Muscle layer of duodenum (tissue), 2 donors: Measurements from ENCODE around the gene LDLRAD2.
"Not testable (repeated sequence)": the region's sequence is repeated elsewhere in the genome, so short reads cannot be mapped to it uniquely, and the experiment has no call there.

ENCODE experiments used
- H3K27ac ChIP-seq: one replicate; pipeline ENCODE4 v1.7.0; 2013; ENCODE audit warnings: mild to moderate bottlenecking, low read length
- H3K27me3 ChIP-seq: one replicate; pipeline ENCODE4 v1.7.0; 2013; ENCODE audit warnings: low read depth, mild to moderate bottlenecking, control low read depth, low read length
- H3K36me3 ChIP-seq, 2 donors: one replicate each; pipeline ENCODE4 v1.7.0; 2013; ENCODE audit warnings: low read length in 2 of 2, control low read depth in 1 of 2, mild to moderate bottlenecking in 1 of 2; ENCODE audit not compliant: insufficient read depth in 2 of 2, control insufficient read depth in 1 of 2
- H3K4me1 ChIP-seq, 2 donors: one replicate each; pipeline ENCODE4 v1.7.0; 2013; ENCODE audit warnings: low read length in 2 of 2, mild to moderate bottlenecking in 2 of 2, control low read depth in 1 of 2, moderate library complexity in 1 of 2; ENCODE audit not compliant: insufficient read depth in 2 of 2, control insufficient read depth in 1 of 2
- H3K4me3 ChIP-seq, 2 donors: one replicate each; pipeline ENCODE4 v1.7.0; 2013; ENCODE audit warnings: low read length in 2 of 2, low read depth in 1 of 2, mild to moderate bottlenecking in 1 of 2
- H3K9me3 ChIP-seq, 2 donors: one replicate each; pipeline ENCODE4 v1.7.0; 2013; ENCODE audit warnings: low read length in 2 of 2, control low read depth in 1 of 2, mild to moderate bottlenecking in 1 of 2; ENCODE audit not compliant: control insufficient read depth in 1 of 2
- donor health status: healthy.

The LDLRAD2 gene

GRCh38 chr1:21816602-21817302 is 4.7 kb downstream of the LDLRAD2 start:
- Histone ChIP-seq H3K9me3 (no peaks in the 10 kb centered on the region), H3K4me1 (peaks cover 3 to 10% of the 10 kb centered on the region in 2 donors), H3K4me3 (no peak overlapping the region), H3K27ac (no peak overlapping the region), H3K27me3 (no peaks in the 10 kb centered on the region), H3K36me3 (peaks cover 0 to 11% of the 10 kb centered on the region in 2 donors)

GRCh38 chr1:21818656-21819055 is 6.6 kb downstream of the LDLRAD2 start:
- H3K36me3 ChIP-seq: peaks cover 0 to 25% of the 10 kb centered on the region in 2 donors
- H3K27me3 ChIP-seq: no peaks in the 10 kb centered on the region
- no peak overlapping the region for H3K27ac ChIP-seq
- H3K4me3 ChIP-seq: no peak overlapping the region
- H3K9me3 ChIP-seq: no peaks in the 10 kb centered on the region
- peaks cover 3 to 10% of the 10 kb centered on the region in 2 donors for H3K4me1 ChIP-seq

DNA sequence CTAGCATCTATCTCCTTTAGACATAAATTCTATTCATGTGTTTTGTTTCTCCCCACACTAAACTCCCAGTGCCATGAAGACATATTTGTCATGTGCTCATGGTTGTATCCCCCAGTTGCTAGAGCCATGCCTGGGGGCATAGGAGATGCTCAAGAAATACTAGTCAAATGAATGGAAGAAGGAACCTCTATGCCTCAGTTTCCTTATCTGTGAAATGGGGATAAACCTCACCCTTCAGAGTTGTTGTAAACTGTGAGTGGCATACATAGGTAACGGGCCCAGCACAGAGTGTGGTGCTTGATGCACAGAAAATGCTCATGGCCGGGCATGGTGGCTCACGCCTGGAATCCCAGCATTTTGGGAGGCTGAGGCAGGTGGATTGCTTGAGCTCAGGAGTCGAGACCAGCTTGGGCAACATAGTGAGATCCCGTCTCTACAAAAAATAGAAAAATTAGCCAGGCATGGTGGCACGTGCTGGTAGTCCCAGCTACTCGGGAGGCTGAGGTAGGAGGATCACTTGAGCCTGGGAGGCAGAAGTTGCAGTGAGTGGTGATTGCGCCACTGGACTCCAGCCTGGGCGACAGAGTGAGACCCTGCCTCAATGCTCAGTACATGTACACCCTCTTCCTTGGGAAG is 8.7 kb downstream of the LDLRAD2 start:
- H3K27ac ChIP-seq: no peak overlapping the region
- H3K9me3 ChIP-seq: no peaks in the 10 kb centered on the region
- peaks cover 3% of the 10 kb centered on the region in 2 donors for H3K4me1 ChIP-seq
- H3K4me3 ChIP-seq: no peak overlapping the region
- H3K36me3 ChIP-seq: peaks cover 9 to 44% of the 10 kb centered on the region in 2 donors
- H3K27me3 ChIP-seq: no peaks in the 10 kb centered on the region

DNA sequence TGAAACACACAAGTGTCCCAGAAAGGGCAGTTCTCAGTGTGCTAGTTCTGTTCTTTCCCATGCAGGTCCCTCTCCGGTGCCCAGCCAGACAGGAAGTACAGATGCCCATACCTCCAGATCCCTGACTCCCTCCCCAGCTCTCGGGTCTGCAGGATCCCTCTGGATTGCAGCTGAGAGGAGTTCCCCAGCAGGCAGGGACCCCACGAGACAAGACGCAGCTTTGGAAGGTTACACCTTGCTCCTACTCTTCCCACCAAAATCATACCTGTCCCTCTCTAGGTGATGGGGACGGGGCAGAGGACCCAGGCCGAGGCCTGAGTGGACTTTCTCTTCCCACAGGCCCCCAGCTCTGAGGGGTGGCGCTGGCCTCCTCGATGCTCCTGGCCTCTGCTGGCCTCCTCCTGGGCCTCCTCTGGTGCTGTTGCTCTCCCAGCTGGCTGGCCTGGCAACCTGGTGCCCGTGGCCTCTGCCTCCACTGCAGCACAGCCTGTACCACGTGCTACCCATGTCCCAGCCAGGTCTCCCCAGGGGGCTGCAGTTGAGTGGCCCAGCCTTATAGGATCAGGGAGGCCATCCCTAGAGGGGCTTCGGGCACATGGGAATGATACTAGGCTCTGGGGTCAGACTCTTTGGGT is 9.4 kb downstream of the LDLRAD2 start:
- H3K4me3 ChIP-seq: no peak overlapping the region
- peaks cover 9 to 51% of the 10 kb centered on the region in 2 donors for H3K36me3 ChIP-seq
- H3K27ac ChIP-seq: no peak overlapping the region

DNA sequence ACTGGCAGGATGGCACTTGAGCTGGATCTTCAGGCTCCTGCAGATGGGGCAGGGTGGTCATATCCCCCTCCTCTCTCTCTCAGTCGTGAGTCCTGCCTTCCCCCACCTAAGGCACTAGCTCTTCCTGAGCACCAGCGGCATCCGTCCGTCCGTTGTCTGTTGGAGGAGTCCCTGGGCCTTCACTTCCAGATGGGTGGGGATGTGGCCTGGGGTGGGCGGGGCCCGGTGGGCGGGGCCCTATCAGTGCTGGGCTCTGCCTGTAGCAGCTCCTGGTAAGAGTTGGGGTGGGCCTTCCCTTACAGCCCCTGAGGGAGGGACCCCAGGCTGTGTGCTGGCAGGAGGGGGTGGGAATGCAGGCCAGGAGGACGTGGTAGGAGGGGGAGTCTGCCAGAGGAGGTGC is 10.3 kb downstream of the LDLRAD2 start:
- Histone ChIP-seq H3K9me3 (no peaks in the 10 kb centered on the region), H3K4me1 (peaks cover 3% of the 10 kb centered on the region in 2 donors), H3K27me3 (no peaks in the 10 kb centered on the region), H3K36me3 (peaks cover 12 to 59% of the 10 kb centered on the region in 2 donors), H3K27ac (no peak overlapping the region), H3K4me3 (no peak overlapping the region)

More for the DNA sequence above, 9.4 kb downstream of the LDLRAD2 start:
- peaks cover 3% of the 10 kb centered on the region in 2 donors for H3K4me1 ChIP-seq
- no peaks in the 10 kb centered on the region for H3K9me3 ChIP-seq
- no peaks in the 10 kb centered on the region for H3K27me3 ChIP-seq

DNA sequence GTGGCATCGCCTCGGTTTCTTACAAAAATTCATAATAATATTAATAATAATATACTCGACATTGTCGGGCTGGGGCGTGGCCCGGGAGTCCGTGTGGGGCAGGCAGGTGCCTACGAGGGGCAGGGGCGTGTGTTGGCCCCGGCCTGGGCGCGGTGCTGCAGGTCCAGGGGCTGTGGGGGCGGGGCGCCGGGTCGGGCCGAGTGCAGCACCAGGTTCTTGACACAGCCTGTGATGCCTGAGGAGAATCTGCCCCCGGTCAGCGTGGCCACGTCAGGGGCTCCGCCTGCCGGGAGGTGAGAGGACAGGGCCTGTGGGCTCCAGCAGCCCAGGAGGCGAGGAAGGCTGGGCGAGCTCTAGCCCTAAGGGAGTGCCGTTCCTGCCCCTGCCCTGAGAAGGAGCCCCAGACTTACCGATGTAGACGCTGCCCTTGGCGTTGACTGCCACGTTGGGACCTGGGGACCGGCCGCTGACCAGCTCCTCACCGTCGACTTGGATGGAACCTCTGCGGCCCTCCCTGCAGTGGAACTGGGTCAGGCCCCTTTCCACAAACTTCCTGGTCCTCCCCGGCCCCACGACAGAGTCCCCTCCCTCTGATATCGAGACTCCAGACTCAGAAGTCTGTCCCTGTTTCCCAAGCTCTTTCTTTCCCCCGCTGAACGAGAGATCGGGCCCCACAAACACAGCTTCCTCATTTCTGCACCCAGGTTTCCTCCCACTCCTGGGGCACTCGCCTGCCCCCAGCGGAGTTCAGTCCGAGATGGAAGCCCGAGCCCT is 11.3 kb downstream of the LDLRAD2 start:
- no peaks in the 10 kb centered on the region for H3K9me3 ChIP-seq
- peaks cover 20 to 69% of the 10 kb centered on the region in 2 donors for H3K36me3 ChIP-seq
- no peak overlapping the region for H3K4me3 ChIP-seq
- H3K27ac ChIP-seq: no peak overlapping the region
- H3K4me1 ChIP-seq: peaks cover 2 to 3% of the 10 kb centered on the region in 2 donors
- H3K27me3 ChIP-seq: no peaks in the 10 kb centered on the region

GRCh38 chr1:21823980-21824702 is 12.1 kb downstream of the LDLRAD2 start:
- no peak overlapping the region for H3K27ac ChIP-seq
- H3K27me3 ChIP-seq: no peaks in the 10 kb centered on the region
- no peaks in the 10 kb centered on the region for H3K4me1 ChIP-seq
- no peak overlapping the region for H3K4me3 ChIP-seq
- H3K36me3 ChIP-seq: peaks cover 24 to 77% of the 10 kb centered on the region in 2 donors
- no peaks in the 10 kb centered on the region for H3K9me3 ChIP-seq

- no peak overlapping the region for H3K4me3 ChIP-seq
Measured at GRCh38 chr1:21824926-21825325, 12.9 kb downstream of the LDLRAD2 start.

DNA sequence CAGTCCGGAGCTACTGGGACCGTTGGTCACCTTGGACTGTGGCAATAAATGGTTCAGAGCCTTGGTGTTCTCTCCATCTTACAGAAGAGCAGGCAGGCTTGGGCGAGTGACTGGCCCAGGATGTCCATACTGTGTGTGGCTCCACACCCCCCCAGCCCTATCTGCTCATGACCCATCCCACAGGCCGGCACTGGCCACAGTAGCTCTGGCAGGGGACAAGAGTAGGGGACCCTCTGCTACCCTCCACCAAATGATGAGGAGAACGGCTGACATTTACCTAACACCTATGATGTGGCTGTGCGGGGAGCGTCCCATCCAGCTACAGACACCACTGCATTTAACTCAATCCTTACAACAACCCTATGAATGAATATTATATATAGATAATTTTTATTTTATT is 13.3 kb downstream of the LDLRAD2 start:
- no peaks in the 10 kb centered on the region for H3K4me1 ChIP-seq
- no peak overlapping the region for H3K4me3 ChIP-seq
- no peak overlapping the region for H3K27ac ChIP-seq
- no peaks in the 10 kb centered on the region for H3K9me3 ChIP-seq
- H3K27me3 ChIP-seq: no peaks in the 10 kb centered on the region
- peaks cover 30 to 89% of the 10 kb centered on the region in 2 donors for H3K36me3 ChIP-seq

More at GRCh38 chr1:21824926-21825325, 12.9 kb downstream of the LDLRAD2 start:
- Histone ChIP-seq H3K27ac (no peak overlapping the region), H3K9me3 (no peaks in the 10 kb centered on the region), H3K36me3 (peaks cover 30 to 85% of the 10 kb centered on the region in 2 donors), H3K4me1 (no peaks in the 10 kb centered on the region), H3K27me3 (no peaks in the 10 kb centered on the region)

GRCh38 chr1:21826694-21827093 is 14.6 kb downstream of the LDLRAD2 start:
- H3K4me3 ChIP-seq, H3K4me1 ChIP-seq, H3K27ac ChIP-seq, H3K27me3 ChIP-seq, H3K9me3 ChIP-seq: not testable (repeated sequence)
- H3K36me3 ChIP-seq: peaks cover 37 to 90% of the 10 kb centered on the region in 2 donors
